Measurements from ENCODE around the gene EGFL7. TPM values are rescaled to one million over a fixed set of nuclear protein-coding genes. Genes with fewer than 3 reads are reported as not detected.
A peak's percentile ranks its signal among the peaks of the same experiment; 100 is the strongest.

The EGFL7 gene
- total and polyA plus RNA-seq, 2 of the 13 experiments (the other 11 are each of a cell fraction or from before 2014, with no cell fraction given): 0.20 to 5.1 TPM

DNA sequence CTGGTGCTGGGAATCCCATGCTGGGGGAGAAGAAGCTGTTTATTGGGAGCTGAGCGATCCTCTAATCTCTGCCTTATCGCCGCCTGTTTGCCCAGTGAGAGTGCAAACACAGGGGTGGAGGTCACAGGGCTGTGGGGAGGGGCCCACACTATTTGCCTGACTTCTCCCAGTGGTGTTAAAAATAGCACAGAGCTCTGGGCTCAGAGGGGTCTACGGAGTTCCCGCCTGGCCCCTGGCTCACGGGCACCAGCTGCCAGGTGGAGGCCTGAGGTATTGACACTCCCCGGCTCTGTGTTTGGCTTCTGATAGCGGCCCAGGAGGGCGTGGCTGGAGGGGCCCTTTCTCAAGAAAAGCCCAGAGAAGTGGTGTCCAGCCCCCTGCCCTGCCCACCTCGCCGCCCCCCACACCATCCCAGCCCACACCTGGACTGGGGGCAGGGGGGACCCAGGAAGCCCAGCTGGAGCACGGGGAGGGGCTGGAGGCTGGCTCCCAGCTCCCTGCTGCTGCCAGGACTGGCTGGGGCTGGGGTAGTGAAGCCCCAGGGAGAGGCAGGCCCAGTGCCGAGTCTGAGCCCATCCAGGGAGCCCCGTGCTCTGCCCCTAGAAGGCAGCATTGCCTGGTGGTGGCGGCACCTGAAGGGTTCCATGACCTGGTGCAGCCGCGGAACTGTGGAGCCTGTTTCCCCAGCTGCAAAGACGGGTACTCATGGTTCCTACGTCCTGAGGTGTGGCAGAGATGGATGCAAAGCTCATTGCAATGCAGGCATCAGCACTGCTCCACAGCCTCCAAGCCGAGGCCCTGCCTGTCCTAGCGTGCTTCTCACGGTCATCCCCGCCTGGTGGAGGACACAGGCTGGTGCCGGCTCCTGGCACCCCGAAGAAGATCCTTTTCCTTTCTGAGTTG, 35.7 kb upstream of the EGFL7 start (continued):
- TF ChIP-seq, protein P1, sequence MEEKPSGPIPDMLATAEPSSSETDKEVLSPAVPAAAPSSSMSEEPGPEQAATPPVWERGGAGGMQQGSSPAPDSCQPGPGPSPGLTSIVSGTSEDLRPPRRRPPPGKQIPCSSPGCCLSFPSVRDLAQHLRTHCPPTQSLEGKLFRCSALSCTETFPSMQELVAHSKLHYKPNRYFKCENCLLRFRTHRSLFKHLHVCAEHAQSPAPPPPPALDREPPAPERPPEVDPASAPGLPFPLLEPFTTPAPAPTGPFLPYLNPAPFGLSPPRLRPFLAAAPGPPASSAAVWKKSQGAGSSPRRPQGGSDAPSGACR (CRISPR knock-in tag; IDR thresholded peaks at IDR 0.05): no peak
- peak; percentile 68; the same call in 1 of the 2 replicates for TF ChIP-seq CREM (IDR thresholded peaks at IDR 0.05)
- TF ChIP-seq CREM (CRISPR knock-in tag; IDR thresholded peaks at IDR 0.05): no peak
- TF ChIP-seq, protein P2, sequence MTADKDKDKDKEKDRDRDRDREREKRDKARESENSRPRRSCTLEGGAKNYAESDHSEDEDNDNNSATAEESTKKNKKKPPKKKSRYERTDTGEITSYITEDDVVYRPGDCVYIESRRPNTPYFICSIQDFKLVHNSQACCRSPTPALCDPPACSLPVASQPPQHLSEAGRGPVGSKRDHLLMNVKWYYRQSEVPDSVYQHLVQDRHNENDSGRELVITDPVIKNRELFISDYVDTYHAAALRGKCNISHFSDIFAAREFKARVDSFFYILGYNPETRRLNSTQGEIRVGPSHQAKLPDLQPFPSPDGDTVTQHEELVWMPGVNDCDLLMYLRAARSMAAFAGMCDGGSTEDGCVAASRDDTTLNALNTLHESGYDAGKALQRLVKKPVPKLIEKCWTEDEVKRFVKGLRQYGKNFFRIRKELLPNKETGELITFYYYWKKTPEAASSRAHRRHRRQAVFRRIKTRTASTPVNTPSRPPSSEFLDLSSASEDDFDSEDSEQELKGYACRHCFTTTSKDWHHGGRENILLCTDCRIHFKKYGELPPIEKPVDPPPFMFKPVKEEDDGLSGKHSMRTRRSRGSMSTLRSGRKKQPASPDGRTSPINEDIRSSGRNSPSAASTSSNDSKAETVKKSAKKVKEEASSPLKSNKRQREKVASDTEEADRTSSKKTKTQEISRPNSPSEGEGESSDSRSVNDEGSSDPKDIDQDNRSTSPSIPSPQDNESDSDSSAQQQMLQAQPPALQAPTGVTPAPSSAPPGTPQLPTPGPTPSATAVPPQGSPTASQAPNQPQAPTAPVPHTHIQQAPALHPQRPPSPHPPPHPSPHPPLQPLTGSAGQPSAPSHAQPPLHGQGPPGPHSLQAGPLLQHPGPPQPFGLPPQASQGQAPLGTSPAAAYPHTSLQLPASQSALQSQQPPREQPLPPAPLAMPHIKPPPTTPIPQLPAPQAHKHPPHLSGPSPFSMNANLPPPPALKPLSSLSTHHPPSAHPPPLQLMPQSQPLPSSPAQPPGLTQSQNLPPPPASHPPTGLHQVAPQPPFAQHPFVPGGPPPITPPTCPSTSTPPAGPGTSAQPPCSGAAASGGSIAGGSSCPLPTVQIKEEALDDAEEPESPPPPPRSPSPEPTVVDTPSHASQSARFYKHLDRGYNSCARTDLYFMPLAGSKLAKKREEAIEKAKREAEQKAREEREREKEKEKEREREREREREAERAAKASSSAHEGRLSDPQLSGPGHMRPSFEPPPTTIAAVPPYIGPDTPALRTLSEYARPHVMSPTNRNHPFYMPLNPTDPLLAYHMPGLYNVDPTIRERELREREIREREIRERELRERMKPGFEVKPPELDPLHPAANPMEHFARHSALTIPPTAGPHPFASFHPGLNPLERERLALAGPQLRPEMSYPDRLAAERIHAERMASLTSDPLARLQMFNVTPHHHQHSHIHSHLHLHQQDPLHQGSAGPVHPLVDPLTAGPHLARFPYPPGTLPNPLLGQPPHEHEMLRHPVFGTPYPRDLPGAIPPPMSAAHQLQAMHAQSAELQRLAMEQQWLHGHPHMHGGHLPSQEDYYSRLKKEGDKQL (CRISPR knock-in tag; IDR thresholded peaks at IDR 0.05; ENCODE audit: low read depth): peak; percentile 99
- no peak for TF ChIP-seq ZFP41 (CRISPR knock-in tag; IDR thresholded peaks at IDR 0.05; ENCODE audit: borderline replicate concordance)
- TF ChIP-seq, protein P3, sequence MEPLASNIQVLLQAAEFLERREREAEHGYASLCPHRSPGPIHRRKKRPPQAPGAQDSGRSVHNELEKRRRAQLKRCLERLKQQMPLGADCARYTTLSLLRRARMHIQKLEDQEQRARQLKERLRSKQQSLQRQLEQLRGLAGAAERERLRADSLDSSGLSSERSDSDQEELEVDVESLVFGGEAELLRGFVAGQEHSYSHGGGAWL (CRISPR knock-in tag; IDR thresholded peaks at IDR 0.05): no peak
- no peak for TF ChIP-seq ZNF776 (CRISPR knock-in tag; IDR thresholded peaks at IDR 0.05)
- no peak for TF ChIP-seq ZFAT (CRISPR knock-in tag; conservative IDR thresholded peaks at IDR 0.05)
- TF ChIP-seq, protein P4, sequence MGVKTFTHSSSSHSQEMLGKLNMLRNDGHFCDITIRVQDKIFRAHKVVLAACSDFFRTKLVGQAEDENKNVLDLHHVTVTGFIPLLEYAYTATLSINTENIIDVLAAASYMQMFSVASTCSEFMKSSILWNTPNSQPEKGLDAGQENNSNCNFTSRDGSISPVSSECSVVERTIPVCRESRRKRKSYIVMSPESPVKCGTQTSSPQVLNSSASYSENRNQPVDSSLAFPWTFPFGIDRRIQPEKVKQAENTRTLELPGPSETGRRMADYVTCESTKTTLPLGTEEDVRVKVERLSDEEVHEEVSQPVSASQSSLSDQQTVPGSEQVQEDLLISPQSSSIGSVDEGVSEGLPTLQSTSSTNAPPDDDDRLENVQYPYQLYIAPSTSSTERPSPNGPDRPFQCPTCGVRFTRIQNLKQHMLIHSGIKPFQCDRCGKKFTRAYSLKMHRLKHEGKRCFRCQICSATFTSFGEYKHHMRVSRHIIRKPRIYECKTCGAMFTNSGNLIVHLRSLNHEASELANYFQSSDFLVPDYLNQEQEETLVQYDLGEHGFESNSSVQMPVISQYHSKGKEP (CRISPR knock-in tag; IDR thresholded peaks at IDR 0.05): no peak
- no peak for TF ChIP-seq EHMT2 (IDR thresholded peaks at IDR 0.05; ENCODE audit: borderline replicate concordance, low read depth, low read length)
- TF ChIP-seq, protein P5, sequence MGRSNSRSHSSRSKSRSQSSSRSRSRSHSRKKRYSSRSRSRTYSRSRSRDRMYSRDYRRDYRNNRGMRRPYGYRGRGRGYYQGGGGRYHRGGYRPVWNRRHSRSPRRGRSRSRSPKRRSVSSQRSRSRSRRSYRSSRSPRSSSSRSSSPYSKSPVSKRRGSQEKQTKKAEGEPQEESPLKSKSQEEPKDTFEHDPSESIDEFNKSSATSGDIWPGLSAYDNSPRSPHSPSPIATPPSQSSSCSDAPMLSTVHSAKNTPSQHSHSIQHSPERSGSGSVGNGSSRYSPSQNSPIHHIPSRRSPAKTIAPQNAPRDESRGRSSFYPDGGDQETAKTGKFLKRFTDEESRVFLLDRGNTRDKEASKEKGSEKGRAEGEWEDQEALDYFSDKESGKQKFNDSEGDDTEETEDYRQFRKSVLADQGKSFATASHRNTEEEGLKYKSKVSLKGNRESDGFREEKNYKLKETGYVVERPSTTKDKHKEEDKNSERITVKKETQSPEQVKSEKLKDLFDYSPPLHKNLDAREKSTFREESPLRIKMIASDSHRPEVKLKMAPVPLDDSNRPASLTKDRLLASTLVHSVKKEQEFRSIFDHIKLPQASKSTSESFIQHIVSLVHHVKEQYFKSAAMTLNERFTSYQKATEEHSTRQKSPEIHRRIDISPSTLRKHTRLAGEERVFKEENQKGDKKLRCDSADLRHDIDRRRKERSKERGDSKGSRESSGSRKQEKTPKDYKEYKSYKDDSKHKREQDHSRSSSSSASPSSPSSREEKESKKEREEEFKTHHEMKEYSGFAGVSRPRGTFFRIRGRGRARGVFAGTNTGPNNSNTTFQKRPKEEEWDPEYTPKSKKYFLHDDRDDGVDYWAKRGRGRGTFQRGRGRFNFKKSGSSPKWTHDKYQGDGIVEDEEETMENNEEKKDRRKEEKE (IDR thresholded peaks at IDR 0.05): no peak
- TF ChIP-seq RBFOX2 (IDR thresholded peaks at IDR 0.05; ENCODE audit: low read depth, low read length): no peak
- no peak for TF ChIP-seq TOPORS (CRISPR knock-in tag; IDR thresholded peaks at IDR 0.05)
- TF ChIP-seq EP300 (IDR thresholded peaks at IDR 0.05; ENCODE audit: low read depth in 2 of 2, low read length in 2 of 2): peak in 1 of 2 experiments; percentile 81; a peak in 2 of 4 replicates
- TF ChIP-seq EP300 (CRISPR knock-in tag; IDR thresholded peaks at IDR 0.05; ENCODE audit: borderline replicate concordance): peak; percentile 73; the same call in 1 of the 2 replicates
- no peak for TF ChIP-seq HCFC1 (IDR thresholded peaks at IDR 0.05; ENCODE audit: low read depth, low read length)

All from HepG2 (cell line).